HK-2 (cell line): Measurements from ENCODE around the gene DNAI2.
"Not testable (repeated sequence)": the region's sequence is repeated elsewhere in the genome, so short reads cannot be mapped to it uniquely, and the experiment has no call there.

Experiments
- DNase-seq: peaks from one replicate; pipeline ENCODE4 v3.0.0-alpha.2; 2018; ENCODE audit not compliant: unreplicated experiment

DNAI2 gene

GRCh38 chr17:74245145-74245831 lies 28.7 kb upstream of the DNAI2 start:
- DNase-seq = no peak

- DNase-seq = no peak
Observed at GRCh38 chr17:74245871-74246270, 28.2 kb upstream of the DNAI2 start.

- no peak for DNase-seq
Observed at GRCh38 chr17:74249590-74250270, 24.3 kb upstream of the DNAI2 start.

GRCh38 chr17:74250324-74250995 lies 23.6 kb upstream of the DNAI2 start:
- no peak for DNase-seq

- DNase-seq = no peak
Observed at GRCh38 chr17:74251051-74251450, 23.0 kb upstream of the DNAI2 start.

GRCh38 chr17:74251569-74251968 lies 22.5 kb upstream of the DNAI2 start:
- no peak for DNase-seq

- no peak for DNase-seq
Observed at GRCh38 chr17:74252211-74252610, 21.8 kb upstream of the DNAI2 start.

- no peak for DNase-seq
Observed at GRCh38 chr17:74253036-74253435, 21.0 kb upstream of the DNAI2 start.

GRCh38 chr17:74257311-74257710 lies 16.7 kb upstream of the DNAI2 start:
- no peak for DNase-seq

- DNase-seq = no peak
Observed at GRCh38 chr17:74259667-74260524, 14.1 kb upstream of the DNAI2 start.

- DNase-seq = no peak
Observed at GRCh38 chr17:74260525-74260850, 13.5 kb upstream of the DNAI2 start.

- no peak for DNase-seq
Observed at GRCh38 chr17:74262601-74263000, 11.4 kb upstream of the DNAI2 start.

GRCh38 chr17:74267054-74267453 lies 7.0 kb upstream of the DNAI2 start:
- not testable (repeated sequence) for DNase-seq

- no peak for DNase-seq
Observed at GRCh38 chr17:74267579-74267978, 6.5 kb upstream of the DNAI2 start.

- no peak for DNase-seq
Observed at GRCh38 chr17:74267987-74268499, 6.0 kb upstream of the DNAI2 start.

- no peak for DNase-seq
Observed at GRCh38 chr17:74268558-74268957, 5.5 kb upstream of the DNAI2 start.

- no peak for DNase-seq
Observed at GRCh38 chr17:74270333-74270732, 3.7 kb upstream of the DNAI2 start.

GRCh38 chr17:74271281-74271680 lies 2.8 kb upstream of the DNAI2 start:
- DNase-seq = no peak

GRCh38 chr17:74271901-74272561 lies 2.0 kb upstream of the DNAI2 start:
- no peak for DNase-seq

GRCh38 chr17:74272731-74273201 lies 1.3 kb upstream of the DNAI2 start:
- no peak for DNase-seq

- no peak for DNase-seq
Observed at GRCh38 chr17:74274709-74275340, 791 bp downstream of the DNAI2 start.
